HUES48 (cell line): ENCODE measurements around the gene CWF19L2.
"Not testable (repeated sequence)": the region's sequence is repeated elsewhere in the genome, so short reads cannot be mapped to it uniquely, and the experiment has no call there.

Experiments
- H3K27ac ChIP-seq: one replicate; pipeline ENCODE4 v1.7.0; 2013; ENCODE audit warnings: low read depth, low read length, inconsistent platforms
- H3K27me3 ChIP-seq: 2 replicates; pipeline ENCODE4 v1.6.1; 2013; ENCODE audit warnings: mild to moderate bottlenecking, low read length; ENCODE audit not compliant: control insufficient read depth, insufficient read depth
- H3K36me3 ChIP-seq: 2 replicates; pipeline ENCODE4 v1.6.1; 2013; ENCODE audit warnings: low read length; ENCODE audit not compliant: control insufficient read depth, insufficient read depth
- H3K4me1 ChIP-seq: 2 replicates; pipeline ENCODE4 v1.6.1; 2013; ENCODE audit warnings: mild to moderate bottlenecking, low read length; ENCODE audit not compliant: control insufficient read depth, insufficient read depth
- H3K4me3 ChIP-seq: 2 replicates; pipeline ENCODE4 v1.5.1; 2013; ENCODE audit warnings: mild to moderate bottlenecking, low read depth, low read length
- H3K9ac ChIP-seq: 2 replicates; pipeline ENCODE4 v1.6.1; 2013; ENCODE audit warnings: mild to moderate bottlenecking, low read depth, low read length, moderate library complexity
- H3K9me3 ChIP-seq: 2 replicates; pipeline ENCODE4 v1.6.1; 2013; ENCODE audit warnings: low read length; ENCODE audit not compliant: control insufficient read depth, insufficient read depth

Gene CWF19L2

GRCh38 chr11:107457558-107458271 lies at the start of gene CWF19L2:
Gene CWF19L2 (minus strand): TSS chr11:107457825. CDS start chr11:107457816, 9 bp downstream.
- H3K9me3 ChIP-seq: no peaks in the 10 kb centered on the region
- H3K4me3 ChIP-seq: peak within 1 kb of the TSS; percentile 93
- peaks cover 9% of the 10 kb centered on the region for H3K4me1 ChIP-seq
- H3K27me3 ChIP-seq: no peaks in the 10 kb centered on the region
- H3K9ac ChIP-seq: peak within 1 kb of the TSS; percentile 85
- H3K27ac ChIP-seq: peak within 1 kb of the TSS; percentile 67
- H3K36me3 ChIP-seq: peaks cover 28% of the 10 kb centered on the region

- H3K36me3 ChIP-seq: peaks cover 11% of the 10 kb centered on the region
- H3K4me3 ChIP-seq: no peak overlapping the region
- no peak overlapping the region for H3K27ac ChIP-seq
- H3K9me3 ChIP-seq: peaks cover 11% of the 10 kb centered on the region
- no peak overlapping the region for H3K9ac ChIP-seq
- H3K27me3 ChIP-seq: no peaks in the 10 kb centered on the region
- no peaks in the 10 kb centered on the region for H3K4me1 ChIP-seq
Measured at GRCh38 chr11:107505647-107506225, 48.1 kb upstream of the CWF19L2 start.

GRCh38 chr11:107504981-107505380 lies 47.4 kb upstream of the CWF19L2 start:
- Histone ChIP-seq H3K36me3 (peaks cover 11% of the 10 kb centered on the region), H3K4me1 (no peaks in the 10 kb centered on the region), H3K9me3 (peaks cover 11% of the 10 kb centered on the region), H3K9ac (no peak overlapping the region), H3K4me3 (no peak overlapping the region), H3K27me3 (no peaks in the 10 kb centered on the region), H3K27ac (no peak overlapping the region)

GRCh38 chr11:107501713-107502112 lies 44.1 kb upstream of the CWF19L2 start:
- Histone ChIP-seq H3K27me3 (no peaks in the 10 kb centered on the region), H3K4me3 (no peak overlapping the region), H3K9ac (no peak overlapping the region)

GRCh38 chr11:107497371-107497770 lies 39.7 kb upstream of the CWF19L2 start:
- not testable (repeated sequence) for H3K9ac ChIP-seq, H3K36me3 ChIP-seq, H3K4me1 ChIP-seq, H3K4me3 ChIP-seq, H3K27me3 ChIP-seq, H3K27ac ChIP-seq
- peaks cover 11% of the 10 kb centered on the region for H3K9me3 ChIP-seq

More at GRCh38 chr11:107501713-107502112, 44.1 kb upstream of the CWF19L2 start:
- H3K36me3 ChIP-seq: peaks cover 11% of the 10 kb centered on the region
- peaks cover 11% of the 10 kb centered on the region for H3K9me3 ChIP-seq
- no peaks in the 10 kb centered on the region for H3K4me1 ChIP-seq
- no peak overlapping the region for H3K27ac ChIP-seq

GRCh38 chr11:107496011-107496410 lies 38.4 kb upstream of the CWF19L2 start:
- no peak overlapping the region for H3K4me3 ChIP-seq

GRCh38 chr11:107494055-107494454 lies 36.4 kb upstream of the CWF19L2 start:
- Histone ChIP-seq H3K4me3 (no peak overlapping the region), H3K4me1 (no peaks in the 10 kb centered on the region), H3K9me3 (no peaks in the 10 kb centered on the region), H3K27me3 (no peaks in the 10 kb centered on the region), H3K27ac (no peak overlapping the region), H3K9ac (no peak overlapping the region), H3K36me3 (no peaks in the 10 kb centered on the region)

More at GRCh38 chr11:107496011-107496410, 38.4 kb upstream of the CWF19L2 start:
- H3K9me3 ChIP-seq: no peaks in the 10 kb centered on the region
- H3K27me3 ChIP-seq: no peaks in the 10 kb centered on the region
- H3K4me1 ChIP-seq: no peaks in the 10 kb centered on the region
- H3K27ac ChIP-seq: no peak overlapping the region
- H3K9ac ChIP-seq: no peak overlapping the region
- H3K36me3 ChIP-seq: no peaks in the 10 kb centered on the region

- Histone ChIP-seq H3K9ac (no peak overlapping the region), H3K9me3 (no peaks in the 10 kb centered on the region), H3K4me1 (no peaks in the 10 kb centered on the region), H3K27ac (no peak overlapping the region), H3K36me3 (no peaks in the 10 kb centered on the region), H3K27me3 (no peaks in the 10 kb centered on the region), H3K4me3 (no peak overlapping the region)
Measured at GRCh38 chr11:107493117-107493516, 35.5 kb upstream of the CWF19L2 start.

GRCh38 chr11:107490836-107491235 lies 33.2 kb upstream of the CWF19L2 start:
- Histone ChIP-seq H3K4me1 (no peaks in the 10 kb centered on the region), H3K27ac (no peak overlapping the region), H3K9me3 (no peaks in the 10 kb centered on the region), H3K9ac (no peak overlapping the region), H3K27me3 (no peaks in the 10 kb centered on the region), H3K4me3 (no peak overlapping the region), H3K36me3 (no peaks in the 10 kb centered on the region)

GRCh38 chr11:107482234-107482633 lies 24.6 kb upstream of the CWF19L2 start:
- H3K4me1 ChIP-seq: no peaks in the 10 kb centered on the region
- no peak overlapping the region for H3K27ac ChIP-seq
- H3K9ac ChIP-seq: no peak overlapping the region

GRCh38 chr11:107478922-107479321 lies 21.3 kb upstream of the CWF19L2 start:
- H3K4me3 ChIP-seq: no peak overlapping the region
- no peaks in the 10 kb centered on the region for H3K4me1 ChIP-seq
- no peaks in the 10 kb centered on the region for H3K27me3 ChIP-seq

More at GRCh38 chr11:107482234-107482633, 24.6 kb upstream of the CWF19L2 start:
- Histone ChIP-seq H3K9me3 (no peaks in the 10 kb centered on the region), H3K36me3 (no peaks in the 10 kb centered on the region), H3K4me3 (no peak overlapping the region), H3K27me3 (no peaks in the 10 kb centered on the region)

More at GRCh38 chr11:107478922-107479321, 21.3 kb upstream of the CWF19L2 start:
- H3K9ac ChIP-seq: no peak overlapping the region
- H3K27ac ChIP-seq: no peak overlapping the region
- H3K36me3 ChIP-seq: no peaks in the 10 kb centered on the region
- no peaks in the 10 kb centered on the region for H3K9me3 ChIP-seq
